HepG2 (cell line): ENCODE results near the gene SYNJ2. TPM values are rescaled to one million over a fixed set of nuclear protein-coding genes. Genes with fewer than 3 reads are reported as not detected.

ENCODE experiments used
- DNMT3B ChIP-seq: conservative IDR thresholded peaks from 2 replicates; pipeline ENCODE4 v1.6.1; 2016; ENCODE audit warnings: missing biosample characterization, control low read depth
- FOXK1 ChIP-seq: sonication (generic); formaldehyde crosslinking; IDR thresholded peaks from 2 replicates; pipeline ENCODE4 v1.4.0; 2020; ENCODE audit warnings: low read depth, missing genetic modification reagents, borderline replicate concordance
- HNRNPLL ChIP-seq: fragments of 200-400 bp; formaldehyde crosslinking; IDR thresholded peaks from 2 replicates; pipeline ENCODE4 v1.6.1; 2017; ENCODE audit warnings: mild to moderate bottlenecking, low read depth, low read length; ENCODE audit not compliant: poor library complexity, severe bottlenecking
- HNRNPUL1 ChIP-seq: fragments of 200-400 bp; formaldehyde crosslinking; IDR thresholded peaks from 2 replicates; pipeline ENCODE4 v1.6.1; 2017; ENCODE audit warnings: low read depth, mild to moderate bottlenecking, low read length, moderate library complexity
- ISX ChIP-seq: sonication (generic); formaldehyde crosslinking; conservative IDR thresholded peaks from 2 replicates; pipeline ENCODE4 v1.5.0; 2020; ENCODE audit warnings: missing genetic modification reagents
- NBN ChIP-seq: fragments of 450-650 bp; conservative IDR thresholded peaks from 2 replicates; pipeline ENCODE4 v1.6.1; 2017
- POLR2G ChIP-seq: fragments of 200-400 bp; formaldehyde crosslinking; IDR thresholded peaks from 2 replicates; pipeline ENCODE4 v1.6.1; 2018; ENCODE audit warnings: mild to moderate bottlenecking, low read depth, low read length, moderate library complexity
- RBM22 ChIP-seq: fragments of 200-400 bp; formaldehyde crosslinking; optimal IDR thresholded peaks from 2 replicates; pipeline ENCODE3; 2017; ENCODE audit warnings: mild to moderate bottlenecking, low read length, moderate library complexity
- RFX5 ChIP-seq: IDR thresholded peaks from 2 replicates; pipeline ENCODE4 v1.6.1; 2011; ENCODE audit warnings: low read depth, low read length, improper control_type of control experiment
- SIN3A ChIP-seq: IDR thresholded peaks from 2 replicates; pipeline ENCODE4 v1.6.1; 2011; ENCODE audit warnings: low read depth, mild to moderate bottlenecking, control low read depth, low read length, borderline replicate concordance
- TCF7L2 ChIP-seq: IDR thresholded peaks from 2 replicates; pipeline ENCODE4 v1.6.1; 2011; ENCODE audit warnings: mild to moderate bottlenecking, low read depth, low read length, moderate library complexity
- ZFP36L1 ChIP-seq: sonication (generic); formaldehyde crosslinking; IDR thresholded peaks from 2 replicates; pipeline ENCODE4 v1.8.0; 2022; ENCODE audit warnings: mild to moderate bottlenecking, missing genetic modification reagents, moderate library complexity
- ZMYM2 ChIP-seq: sonication (generic); formaldehyde crosslinking; IDR thresholded peaks from 2 replicates; pipeline ENCODE4 v1.8.0; 2022; ENCODE audit warnings: mild to moderate bottlenecking, missing genetic modification reagents
- ZNF225 ChIP-seq: sonication (generic); formaldehyde crosslinking; IDR thresholded peaks from 2 replicates; pipeline ENCODE4 v1.4.0; 2020; ENCODE audit warnings: mild to moderate bottlenecking, missing genetic modification reagents
- ZNF264 ChIP-seq: sonication (generic); formaldehyde crosslinking; IDR thresholded peaks from 2 replicates; pipeline ENCODE4 v1.4.0; 2020; ENCODE audit warnings: missing genetic modification reagents
- ZNF430 ChIP-seq: sonication (generic); formaldehyde crosslinking; IDR thresholded peaks from 2 replicates; pipeline ENCODE4 v1.9.0; 2021; ENCODE audit warnings: mild to moderate bottlenecking, missing genetic modification reagents
- ZNF614 ChIP-seq: IDR thresholded peaks from 2 replicates; pipeline ENCODE4 v1.6.1; 2018; ENCODE audit warnings: missing biosample characterization, missing genetic modification reagents, inconsistent platforms, borderline replicate concordance
- polyA plus RNA-seq, 8 experiments: library from polyadenylated mRNA; depleted of rRNA in 3 of 8; stranded (reverse) in 7 of 8; unstranded in 1 of 8; fragments of >200 nt; fragmentation: Illumina TruSeq in 4 of 8; extraction: Trizol in 4 of 8; gene quantifications; 2 replicates each; pipeline versions ENCODE4 v1.2.1 to v1.2.3, GENCODE V29; 2011 to 2016; ENCODE audit warnings: low read depth in 4 of 8, missing spikeins in 1 of 8, mixed read lengths in 1 of 8; ENCODE audit not compliant: insufficient read depth in 1 of 8
- total RNA-seq, 5 experiments: library from RNA; depleted of rRNA; stranded (reverse); fragments of >200 nt; fragmentation: Illumina TruSeq; extraction: Trizol; gene quantifications; 2 replicates each; pipeline ENCODE4 v1.2.3, GENCODE V29; 2016; ENCODE audit warnings: low read depth in 1 of 5
- TF ChIP-seq, protein P1 (sequence below): IDR thresholded peaks from 2 replicates; pipeline ENCODE4 v1.6.1; 2016
- TF ChIP-seq, protein P2 (sequence below): IDR thresholded peaks from 2 replicates; pipeline ENCODE4 v1.6.1; 2016; ENCODE audit warnings: missing biosample characterization, missing genetic modification reagents, low read depth
- TF ChIP-seq, protein P3 (sequence below): sonication (generic); formaldehyde crosslinking; IDR thresholded peaks from 2 replicates; pipeline ENCODE4 v1.8.0; 2022; ENCODE audit warnings: low read depth, missing genetic modification reagents

The SYNJ2 gene
- total and polyA plus RNA-seq, 2 of the 13 experiments (the other 11 are each of a cell fraction or from before 2014, with no cell fraction given): 39.1 to 57.6 TPM

DNA sequence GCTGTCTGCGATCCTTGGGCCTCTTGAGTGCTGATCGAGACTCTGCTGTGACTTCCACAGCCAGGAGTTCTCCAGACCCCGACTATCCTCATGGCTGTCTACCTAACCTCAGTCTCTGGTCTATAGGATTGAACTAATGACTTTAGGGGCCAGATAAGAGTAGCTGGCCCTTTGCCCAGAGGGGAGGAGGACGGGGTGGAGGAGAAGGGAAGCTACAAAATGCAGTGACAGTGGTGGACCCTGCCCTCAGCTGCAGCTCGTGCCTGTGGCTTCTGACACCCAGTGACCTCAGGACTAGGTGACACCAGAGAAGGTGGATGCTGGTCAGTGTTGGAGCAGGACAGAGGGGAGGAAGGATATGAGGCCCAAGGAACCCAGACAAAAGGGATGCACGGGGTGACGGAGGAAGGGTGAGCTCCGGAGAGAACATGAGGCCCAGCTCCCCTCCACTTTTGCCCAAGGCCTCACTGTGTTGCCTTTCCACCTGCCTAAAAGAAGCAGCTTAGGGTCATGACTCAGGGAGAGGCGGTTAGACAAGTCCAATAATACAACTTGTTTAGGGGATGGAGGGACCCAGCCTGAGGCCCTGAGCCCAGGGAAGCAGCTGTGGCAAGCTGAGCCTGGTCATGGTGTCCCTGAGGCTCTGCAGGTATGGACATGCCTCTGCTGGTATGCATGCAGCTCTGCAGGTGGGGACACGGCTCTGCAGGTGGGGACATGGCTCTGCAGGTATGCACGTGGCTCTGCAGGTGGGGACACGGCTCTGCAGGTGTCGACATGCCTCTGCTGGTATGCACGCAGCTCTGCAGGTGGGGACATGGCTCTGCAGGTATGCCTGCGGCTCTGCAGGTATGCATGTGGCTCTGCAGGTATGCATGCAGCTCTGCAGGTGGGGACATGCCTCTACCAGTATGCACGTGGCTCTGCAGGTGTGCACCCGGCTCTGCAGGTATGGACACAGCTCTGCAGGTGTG is 67.7 kb downstream of the SYNJ2 start (continued):
- TF ChIP-seq, protein P1, sequence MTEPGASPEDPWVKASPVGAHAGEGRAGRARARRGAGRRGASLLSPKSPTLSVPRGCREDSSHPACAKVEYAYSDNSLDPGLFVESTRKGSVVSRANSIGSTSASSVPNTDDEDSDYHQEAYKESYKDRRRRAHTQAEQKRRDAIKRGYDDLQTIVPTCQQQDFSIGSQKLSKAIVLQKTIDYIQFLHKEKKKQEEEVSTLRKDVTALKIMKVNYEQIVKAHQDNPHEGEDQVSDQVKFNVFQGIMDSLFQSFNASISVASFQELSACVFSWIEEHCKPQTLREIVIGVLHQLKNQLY (CRISPR knock-in tag): peak; percentile 50; the same call in 1 of the 2 replicates
- no peak for TF ChIP-seq ZMYM2
- 0 out of 2 replicates have a peak, but pooled peaks have one; percentile 36 for TF ChIP-seq POLR2G
- TF ChIP-seq TCF7L2: no peak
- no peak for TF ChIP-seq ZFP36L1 (CRISPR knock-in tag)
- TF ChIP-seq ZNF225 (CRISPR knock-in tag): no peak; the same call in 1 of the 2 replicates
- TF ChIP-seq ZNF264 (CRISPR knock-in tag): 0 out of 2 replicates have a peak, but pooled peaks have one; percentile 31
- TF ChIP-seq, protein P2, sequence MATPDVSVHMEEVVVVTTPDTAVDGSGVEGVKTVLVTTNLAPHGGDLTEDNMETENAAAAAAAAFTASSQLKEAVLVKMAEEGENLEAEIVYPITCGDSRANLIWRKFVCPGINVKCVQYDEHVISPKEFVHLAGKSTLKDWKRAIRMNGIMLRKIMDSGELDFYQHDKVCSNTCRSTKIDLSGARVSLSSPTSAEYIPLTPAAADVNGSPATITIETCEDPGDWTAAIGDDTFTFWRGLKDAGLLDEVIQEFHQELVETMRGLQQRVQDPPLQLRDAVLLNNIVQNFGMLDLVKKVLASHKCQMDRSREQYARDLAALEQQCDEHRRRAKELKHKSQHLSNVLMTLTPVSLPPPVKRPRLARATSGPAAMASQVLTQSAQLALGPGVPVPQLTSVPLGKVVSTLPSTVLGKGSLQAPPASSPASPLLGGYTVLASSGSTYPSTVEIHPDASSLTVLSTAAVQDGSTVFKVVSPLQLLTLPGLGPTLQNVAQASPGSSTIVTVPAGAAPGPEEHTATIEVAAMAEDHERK (CRISPR knock-in tag): no peak
- no peak for TF ChIP-seq RFX5
- TF ChIP-seq HNRNPLL: no peak
- TF ChIP-seq ZNF430 (CRISPR knock-in tag): 0 out of 2 replicates have a peak, but pooled peaks have one; percentile 18
- TF ChIP-seq NBN: no peak
- TF ChIP-seq DNMT3B (CRISPR knock-in tag): no peak
- peak; percentile 43; the same call in 1 of the 2 replicates for TF ChIP-seq ZNF614
- TF ChIP-seq, protein P3, sequence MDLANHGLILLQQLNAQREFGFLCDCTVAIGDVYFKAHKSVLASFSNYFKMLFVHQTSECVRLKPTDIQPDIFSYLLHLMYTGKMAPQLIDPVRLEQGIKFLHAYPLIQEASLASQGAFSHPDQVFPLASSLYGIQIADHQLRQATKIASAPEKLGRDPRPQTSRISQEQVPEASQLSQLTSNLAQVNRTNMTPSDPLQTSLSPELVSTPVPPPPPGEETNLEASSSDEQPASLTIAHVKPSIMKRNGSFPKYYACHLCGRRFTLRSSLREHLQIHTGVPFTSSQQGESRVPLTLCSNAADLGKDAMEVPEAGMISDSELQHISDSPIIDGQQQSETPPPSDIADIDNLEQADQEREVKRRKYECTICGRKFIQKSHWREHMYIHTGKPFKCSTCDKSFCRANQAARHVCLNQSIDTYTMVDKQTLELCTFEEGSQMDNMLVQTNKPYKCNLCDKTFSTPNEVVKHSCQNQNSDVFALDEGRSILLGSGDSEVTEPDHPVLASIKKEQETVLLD (CRISPR knock-in tag): no peak
- peak; percentile 23; the same call in 1 of the 2 replicates for TF ChIP-seq FOXK1 (CRISPR knock-in tag)
- TF ChIP-seq RBM22: peak; percentile 71
- no peak for TF ChIP-seq ISX
- TF ChIP-seq HNRNPUL1: no peak
- TF ChIP-seq SIN3A: no peak
